ENCODE measurements around the gene RAI1. TPM values are rescaled to one million over a fixed set of nuclear protein-coding genes. Genes with fewer than 3 reads are reported as not detected.

RAI1 gene
- total and polyA plus RNA-seq, 10 of the 15 experiments (the other 5 are each of a cell fraction or from before 2014, with no cell fraction given), result 0.66 to 37.7 (median 6.0) TPM

- TF ChIP-seq IRF3 (IDR thresholded peaks at IDR 0.05) (no peak), RAD51 (IDR thresholded peaks at IDR 0.05) (no peak), ZNF687 (IDR thresholded peaks at IDR 0.05) (no peak), POLR2AphosphoS2 (IDR thresholded peaks at IDR 0.05; ENCODE audit: low read depth, low read length) (no peak), PKNOX1 (IDR thresholded peaks at IDR 0.05) (no peak), NFXL1 (IDR thresholded peaks at IDR 0.05; ENCODE audit: borderline replicate concordance) (no peak), ZBTB4 (CRISPR knock-in tag; IDR thresholded peaks at IDR 0.05) (no peak), SRF (IDR thresholded peaks at IDR 0.05; ENCODE audit: low read depth in 2 of 2, low read length in 2 of 2) (no peak)
Observed at GRCh38 chr17:17818088-17818526, 136.8 kb downstream of the RAI1 start (continued).
